DMS153 (cell line): ENCODE results near the gene OR52E1.

Experiments
- DNase-seq: peaks from one replicate; lab custom pipeline; 2025; lab: John Stamatoyannopoulos, UW

The OR52E1 gene

DNA sequence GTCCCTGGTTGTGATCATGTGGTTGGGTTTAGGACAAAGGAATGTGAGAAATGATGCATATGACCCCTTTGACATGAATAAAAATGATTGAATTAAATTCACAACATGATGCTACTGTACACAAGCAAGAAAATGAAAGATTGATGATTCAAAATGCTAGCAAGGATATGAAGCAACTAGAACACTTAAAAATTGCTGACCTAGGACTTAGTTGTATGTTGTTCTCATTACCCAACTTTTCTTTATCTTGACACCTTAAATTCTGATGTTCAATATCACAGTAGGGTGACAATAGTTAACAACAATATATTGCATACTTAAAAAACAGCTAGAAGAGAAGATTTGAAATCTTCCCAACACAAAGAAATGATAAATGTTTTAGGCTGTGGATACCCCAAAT lies 48.2 kb downstream of the OR52E1 start:
- no peak for DNase-seq

DNA sequence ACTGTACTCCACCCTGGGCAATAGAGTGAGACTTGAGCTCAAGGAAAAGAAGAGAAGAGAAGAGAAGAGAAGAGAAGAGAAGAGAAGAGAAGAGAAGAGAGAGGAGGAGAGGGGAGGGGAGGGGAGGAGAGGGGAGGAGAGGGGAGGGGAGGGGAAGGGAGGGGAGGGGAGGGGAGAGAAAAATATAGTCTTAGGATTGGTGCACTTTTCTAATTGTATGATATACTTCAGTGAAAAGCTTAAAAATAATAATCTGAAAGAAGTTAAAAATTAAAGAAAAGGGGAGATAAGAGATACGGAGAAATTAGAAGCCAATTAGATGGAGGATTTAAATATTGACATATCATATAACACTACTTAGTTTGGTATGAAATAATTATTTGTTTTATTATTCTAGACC lies 49.5 kb downstream of the OR52E1 start:
- no peak for DNase-seq
